HCT116 (cell line): ENCODE measurements around the gene CELF2. TPM values are rescaled to one million over a fixed set of nuclear protein-coding genes. Genes with fewer than 3 reads are reported as not detected.

ENCODE experiments used
- ATAC-seq: fragments of 200-7000 bp; cut with Tn5 transposase; 2 replicates; pipeline ENCODE4 v1.9.1; 2020; ENCODE audit warnings: mild to moderate bottlenecking, moderate library complexity
- BruUV-seq: library from RNA; stranded (reverse); fragments of 400-500 nt; replicated peaks from 2 replicates; lab custom pipeline; 2021; lab: Mats Ljungman, UMichigan
- CTCF ChIA-PET: fragments of 300-600 bp; sonication (Branson Sonifier 250); formaldehyde crosslinking; loops from one replicate; lab custom pipeline; 2021; ENCODE audit warnings: antibody characterized with exemption; lab: Charles Lee
- POLR2A ChIA-PET: fragments of 300-600, 350-600 bp; sonication (Branson Sonifier 250); formaldehyde crosslinking; loops from one replicate; lab custom pipeline; 2021; ENCODE audit warnings: antibody characterized with exemption; lab: Charles Lee
- RAD21 ChIA-PET, 2 experiments: fragments of 300-600 bp; sonication (Branson Sonifier 250); formaldehyde crosslinking; loops; one replicate each; lab custom pipeline; 2023; ENCODE audit warnings: low total read pairs in 2 of 2; ENCODE audit not compliant: uncharacterized antibody in 2 of 2, unreplicated experiment in 2 of 2, low non-redundant PET in 1 of 2; lab: Charles Lee
- DNase-seq: peaks from one replicate; pipeline ENCODE4 v3.0.0-alpha.2; 2010; ENCODE audit warnings: low read depth, low spot score
- H2AFZ ChIP-seq: fragments of 200-600 bp; shearing (Covaris generic), sonication (generic); 2 replicates; pipeline ENCODE4 v1.6.1; 2017; ENCODE audit warnings: low read depth, mixed run types, mixed read lengths, antibody characterized with exemption, low read length; ENCODE audit not compliant: poor library complexity, severe bottlenecking
- H3K27ac ChIP-seq: 2 replicates; pipeline ENCODE4 v1.5.1; 2012; ENCODE audit warnings: low read depth, low read length
- H3K27me3 ChIP-seq: fragments of 200-600 bp; sonication (generic); 2 replicates; pipeline ENCODE4 v1.6.1; 2016; ENCODE audit warnings: mixed run types, low read length, mixed read lengths; ENCODE audit not compliant: insufficient read depth
- H3K36me3 ChIP-seq, 2 experiments: fragments of 200-500 bp in 1 of 2; fragments of 200-600 bp in 1 of 2; sonication (Bioruptor generic) in 1 of 2; sonication (generic) in 1 of 2; 2 replicates each; pipeline versions ENCODE4 v1.5.1 to v1.6.1; 2014 to 2016; ENCODE audit warnings: low read length in 2 of 2, inconsistent platforms in 1 of 2, mixed read lengths in 1 of 2, mixed run types in 1 of 2; ENCODE audit not compliant: insufficient read depth in 2 of 2, control insufficient read depth in 1 of 2
- H3K4me1 ChIP-seq, 2 experiments: fragments of 200-600 bp in 1 of 2; sonication (generic) in 1 of 2; 2 replicates each; pipeline versions ENCODE4 v1.5.1 to v1.6.1; 2012 to 2017; ENCODE audit warnings: low read length in 2 of 2, inconsistent platforms in 1 of 2, mild to moderate bottlenecking in 1 of 2, mixed read lengths in 1 of 2, mixed run types in 1 of 2, moderate library complexity in 1 of 2; ENCODE audit not compliant: insufficient read depth in 2 of 2, control insufficient read depth in 1 of 2
- H3K4me2 ChIP-seq: fragments of 200-600 bp; sonication (generic); 2 replicates; pipeline ENCODE4 v1.6.1; 2017; ENCODE audit warnings: mixed run types, low read length, mixed read lengths
- H3K4me3 ChIP-seq, 2 experiments: fragments of 200-600 bp in 1 of 2; sonication (generic) in 1 of 2; replicated peaks in 1 of 2; 2 replicates each; pipeline ENCODE4 v1.5.1; 2011 to 2016; ENCODE audit warnings: low read length in 2 of 2, control low read depth in 1 of 2, low read depth in 1 of 2, mild to moderate bottlenecking in 1 of 2, mixed read lengths in 1 of 2, mixed run types in 1 of 2
- H3K79me2 ChIP-seq: fragments of 200-600 bp; sonication (generic); 2 replicates; pipeline ENCODE4 v1.6.1; 2017; ENCODE audit warnings: mild to moderate bottlenecking, mixed run types, low read length, moderate library complexity, mixed read lengths; ENCODE audit not compliant: insufficient read depth
- H3K9ac ChIP-seq: fragments of 200-600 bp; sonication (generic); 2 replicates; pipeline ENCODE4 v1.6.1; 2016; ENCODE audit warnings: low read length, mixed read lengths
- H3K9me2 ChIP-seq: fragments of 200-600 bp; sonication (generic), shearing (Covaris generic); 2 replicates; pipeline ENCODE4 v1.6.1; 2017; ENCODE audit warnings: mixed run types, mild to moderate bottlenecking, moderate library complexity; ENCODE audit not compliant: insufficient read depth
- H3K9me3 ChIP-seq, 2 experiments: fragments of 200-500 bp in 1 of 2; fragments of 200-600 bp in 1 of 2; sonication (Bioruptor generic) in 1 of 2; sonication (generic) in 1 of 2; 2 replicates each; pipeline ENCODE4 v1.6.1; 2014 to 2017; ENCODE audit warnings: low read length in 2 of 2, mixed read lengths in 2 of 2, inconsistent platforms in 1 of 2, low read depth in 1 of 2, mild to moderate bottlenecking in 1 of 2, mixed run types in 1 of 2, moderate library complexity in 1 of 2; ENCODE audit not compliant: control insufficient read depth in 1 of 2, insufficient read depth in 1 of 2
- H4K20me1 ChIP-seq: fragments of 200-600 bp; sonication (generic), shearing (Covaris generic); 2 replicates; pipeline ENCODE4 v1.6.1; 2017; ENCODE audit warnings: mixed run types, mild to moderate bottlenecking, moderate library complexity; ENCODE audit not compliant: insufficient read depth
- CEBPB ChIP-seq: IDR thresholded peaks from 2 replicates; pipeline ENCODE4 v1.6.1; 2012; ENCODE audit warnings: low read depth
- RAD21 ChIP-seq: IDR thresholded peaks from 2 replicates; pipeline ENCODE4 v1.6.1; 2012; ENCODE audit warnings: low read depth, mild to moderate bottlenecking
- TCF7L2 ChIP-seq: IDR thresholded peaks from 2 replicates; pipeline ENCODE4 v1.7.0; 2011; ENCODE audit warnings: borderline replicate concordance, inconsistent platforms; ENCODE audit not compliant: insufficient read depth, insufficient read length; ENCODE audit errors: extremely low read depth
- YY1 ChIP-seq: IDR thresholded peaks from 2 replicates; pipeline ENCODE4 v1.6.1; 2011; ENCODE audit warnings: low read length, low read depth, moderate library complexity, mild to moderate bottlenecking; ENCODE audit not compliant: insufficient replicate concordance; ENCODE audit errors: extremely low read depth
- intact Hi-C: fragments of 100-400 bp; cut with micrococcal nuclease; formaldehyde crosslinking; loops from 2 replicates; pipeline ENCODE4 v1.10.0; 2022
- total RNA-seq: library from RNA; stranded (reverse); gene quantifications from one replicate; pipeline ENCODE4 v1.2.1, GENCODE V29; 2021; ENCODE audit not compliant: unreplicated experiment
- TF ChIP-seq, protein P1 (sequence below), 3 experiments: fragments of 200-600 bp in 1 of 3; sonication (generic) in 1 of 3; IDR thresholded peaks in 2 of 3; conservative IDR thresholded peaks in 1 of 3; 2 replicates each; pipeline ENCODE4 v1.5.1; 2012 to 2017; ENCODE audit warnings: low read depth in 2 of 3, low read length in 2 of 3, antibody characterized with exemption in 1 of 3, borderline replicate concordance in 1 of 3, control low read depth in 1 of 3, mild to moderate bottlenecking in 1 of 3, mixed read lengths in 1 of 3, mixed run types in 1 of 3, moderate library complexity in 1 of 3; ENCODE audit not compliant: insufficient read depth in 1 of 3
- TF ChIP-seq, protein P2 (sequence below): IDR thresholded peaks from 2 replicates; pipeline ENCODE4 v1.6.1; 2012
- TF ChIP-seq, protein P3 (sequence below): IDR thresholded peaks from 2 replicates; pipeline ENCODE4 v1.6.1; 2012; ENCODE audit warnings: low read depth

Gene CELF2
- total RNA-seq, 1 experiment from 2014 or later = 0.66 TPM

DNA sequence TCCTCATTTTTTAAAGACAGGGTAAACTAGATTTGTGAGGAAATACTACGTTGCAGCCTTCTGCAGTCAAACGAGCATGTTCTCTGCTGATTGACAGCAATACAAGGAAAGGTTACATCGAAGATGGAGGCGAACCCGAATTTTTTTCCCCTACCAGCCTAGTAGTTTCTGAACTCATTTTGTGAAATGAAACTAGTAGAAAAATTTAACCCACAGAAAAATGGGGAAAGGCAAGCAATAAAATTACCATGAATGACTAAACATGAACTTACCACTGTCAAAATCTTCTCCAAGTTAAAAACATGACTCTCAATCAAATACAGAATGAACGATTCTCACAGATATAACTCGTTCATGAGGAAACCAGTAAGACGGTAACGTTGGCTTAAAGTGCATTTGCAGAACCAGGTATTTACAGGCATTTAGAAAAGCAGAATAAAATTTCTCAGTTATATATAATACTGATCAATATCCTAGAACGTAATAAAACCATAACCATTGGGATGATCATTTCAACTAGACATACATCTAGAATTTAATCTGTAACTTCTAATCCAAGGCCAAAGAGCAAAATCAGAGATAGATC, 73.9 kb downstream of the CELF2 start:
- Histone ChIP-seq H3K4me2 (no peak overlapping the region), H3K27ac (no peak overlapping the region), H3K36me3 (no peaks in the 10 kb centered on the region), H3K4me3 (no peak overlapping the region), H3K27me3 (no peaks in the 10 kb centered on the region), H3K9ac (no peak overlapping the region), H4K20me1 (no peaks in the 10 kb centered on the region), H2AFZ (no peak overlapping the region), H3K9me3 (peaks cover 0 to 3% of the 10 kb centered on the region in 2 experiments; a peak in 1 of 4 replicates), H3K4me1 (no peaks in the 10 kb centered on the region), H3K9me2 (no peaks in the 10 kb centered on the region), H3K79me2 (no peaks in the 10 kb centered on the region)
- ChIA-PET RAD21 (no interaction called here), POLR2A (no interaction called here), CTCF (no interaction called here)
- TF ChIP-seq RAD21 (no peak), TCF7L2 (no peak), CEBPB (no peak), YY1 (no peak)
- TF ChIP-seq, protein P1, sequence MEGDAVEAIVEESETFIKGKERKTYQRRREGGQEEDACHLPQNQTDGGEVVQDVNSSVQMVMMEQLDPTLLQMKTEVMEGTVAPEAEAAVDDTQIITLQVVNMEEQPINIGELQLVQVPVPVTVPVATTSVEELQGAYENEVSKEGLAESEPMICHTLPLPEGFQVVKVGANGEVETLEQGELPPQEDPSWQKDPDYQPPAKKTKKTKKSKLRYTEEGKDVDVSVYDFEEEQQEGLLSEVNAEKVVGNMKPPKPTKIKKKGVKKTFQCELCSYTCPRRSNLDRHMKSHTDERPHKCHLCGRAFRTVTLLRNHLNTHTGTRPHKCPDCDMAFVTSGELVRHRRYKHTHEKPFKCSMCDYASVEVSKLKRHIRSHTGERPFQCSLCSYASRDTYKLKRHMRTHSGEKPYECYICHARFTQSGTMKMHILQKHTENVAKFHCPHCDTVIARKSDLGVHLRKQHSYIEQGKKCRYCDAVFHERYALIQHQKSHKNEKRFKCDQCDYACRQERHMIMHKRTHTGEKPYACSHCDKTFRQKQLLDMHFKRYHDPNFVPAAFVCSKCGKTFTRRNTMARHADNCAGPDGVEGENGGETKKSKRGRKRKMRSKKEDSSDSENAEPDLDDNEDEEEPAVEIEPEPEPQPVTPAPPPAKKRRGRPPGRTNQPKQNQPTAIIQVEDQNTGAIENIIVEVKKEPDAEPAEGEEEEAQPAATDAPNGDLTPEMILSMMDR (IDR thresholded peaks at IDR 0.05 in 2 of 3, conservative IDR thresholded peaks at IDR 0.05 in 1 of 3; ENCODE audit: borderline replicate concordance in 1 of 3, insufficient read depth in 1 of 3, low read depth in 2 of 3, low read length in 2 of 3) = no peak
- TF ChIP-seq, protein P2, sequence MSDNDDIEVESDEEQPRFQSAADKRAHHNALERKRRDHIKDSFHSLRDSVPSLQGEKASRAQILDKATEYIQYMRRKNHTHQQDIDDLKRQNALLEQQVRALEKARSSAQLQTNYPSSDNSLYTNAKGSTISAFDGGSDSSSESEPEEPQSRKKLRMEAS = no peak
- TF ChIP-seq, protein P3, sequence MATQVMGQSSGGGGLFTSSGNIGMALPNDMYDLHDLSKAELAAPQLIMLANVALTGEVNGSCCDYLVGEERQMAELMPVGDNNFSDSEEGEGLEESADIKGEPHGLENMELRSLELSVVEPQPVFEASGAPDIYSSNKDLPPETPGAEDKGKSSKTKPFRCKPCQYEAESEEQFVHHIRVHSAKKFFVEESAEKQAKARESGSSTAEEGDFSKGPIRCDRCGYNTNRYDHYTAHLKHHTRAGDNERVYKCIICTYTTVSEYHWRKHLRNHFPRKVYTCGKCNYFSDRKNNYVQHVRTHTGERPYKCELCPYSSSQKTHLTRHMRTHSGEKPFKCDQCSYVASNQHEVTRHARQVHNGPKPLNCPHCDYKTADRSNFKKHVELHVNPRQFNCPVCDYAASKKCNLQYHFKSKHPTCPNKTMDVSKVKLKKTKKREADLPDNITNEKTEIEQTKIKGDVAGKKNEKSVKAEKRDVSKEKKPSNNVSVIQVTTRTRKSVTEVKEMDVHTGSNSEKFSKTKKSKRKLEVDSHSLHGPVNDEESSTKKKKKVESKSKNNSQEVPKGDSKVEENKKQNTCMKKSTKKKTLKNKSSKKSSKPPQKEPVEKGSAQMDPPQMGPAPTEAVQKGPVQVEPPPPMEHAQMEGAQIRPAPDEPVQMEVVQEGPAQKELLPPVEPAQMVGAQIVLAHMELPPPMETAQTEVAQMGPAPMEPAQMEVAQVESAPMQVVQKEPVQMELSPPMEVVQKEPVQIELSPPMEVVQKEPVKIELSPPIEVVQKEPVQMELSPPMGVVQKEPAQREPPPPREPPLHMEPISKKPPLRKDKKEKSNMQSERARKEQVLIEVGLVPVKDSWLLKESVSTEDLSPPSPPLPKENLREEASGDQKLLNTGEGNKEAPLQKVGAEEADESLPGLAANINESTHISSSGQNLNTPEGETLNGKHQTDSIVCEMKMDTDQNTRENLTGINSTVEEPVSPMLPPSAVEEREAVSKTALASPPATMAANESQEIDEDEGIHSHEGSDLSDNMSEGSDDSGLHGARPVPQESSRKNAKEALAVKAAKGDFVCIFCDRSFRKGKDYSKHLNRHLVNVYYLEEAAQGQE = no peak
- intact Hi-C loops = no loop called here
- BruUV-seq = no TSS peak
- ATAC-seq = no peak
- DNase-seq = no peak
